ENCODE measurements around the gene CDKN1A.

DNA sequence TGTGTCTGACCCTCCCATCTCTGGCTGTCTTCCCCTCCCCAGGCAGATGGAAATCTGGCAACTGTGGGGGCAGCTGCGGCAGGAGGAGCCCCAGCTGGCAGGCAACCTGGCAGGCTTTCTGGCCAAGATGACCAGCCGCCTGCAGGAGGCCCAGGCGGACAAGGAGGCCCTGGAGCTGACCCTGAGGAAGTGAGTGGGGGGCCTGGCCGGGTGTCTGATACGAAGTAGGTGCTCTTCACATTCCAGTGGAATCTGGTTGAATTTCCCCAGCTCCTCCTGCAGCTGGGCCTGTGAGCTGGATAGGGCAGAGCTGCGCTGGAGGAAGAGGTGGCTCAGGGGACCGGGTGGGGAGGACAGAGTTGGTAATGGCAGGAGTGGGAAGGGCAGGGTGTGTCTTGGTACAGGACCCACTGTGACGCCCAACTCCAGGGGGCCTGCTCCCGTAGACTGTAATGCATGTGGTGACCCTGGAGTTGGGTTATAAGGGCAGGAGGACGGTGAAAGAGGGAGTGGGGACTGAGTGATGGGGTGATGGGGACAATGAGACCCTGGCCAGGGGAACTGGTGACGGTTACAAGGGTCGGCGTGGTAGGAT, 38.8 kb downstream of the CDKN1A start:
- TF ChIP-seq, protein P1, sequence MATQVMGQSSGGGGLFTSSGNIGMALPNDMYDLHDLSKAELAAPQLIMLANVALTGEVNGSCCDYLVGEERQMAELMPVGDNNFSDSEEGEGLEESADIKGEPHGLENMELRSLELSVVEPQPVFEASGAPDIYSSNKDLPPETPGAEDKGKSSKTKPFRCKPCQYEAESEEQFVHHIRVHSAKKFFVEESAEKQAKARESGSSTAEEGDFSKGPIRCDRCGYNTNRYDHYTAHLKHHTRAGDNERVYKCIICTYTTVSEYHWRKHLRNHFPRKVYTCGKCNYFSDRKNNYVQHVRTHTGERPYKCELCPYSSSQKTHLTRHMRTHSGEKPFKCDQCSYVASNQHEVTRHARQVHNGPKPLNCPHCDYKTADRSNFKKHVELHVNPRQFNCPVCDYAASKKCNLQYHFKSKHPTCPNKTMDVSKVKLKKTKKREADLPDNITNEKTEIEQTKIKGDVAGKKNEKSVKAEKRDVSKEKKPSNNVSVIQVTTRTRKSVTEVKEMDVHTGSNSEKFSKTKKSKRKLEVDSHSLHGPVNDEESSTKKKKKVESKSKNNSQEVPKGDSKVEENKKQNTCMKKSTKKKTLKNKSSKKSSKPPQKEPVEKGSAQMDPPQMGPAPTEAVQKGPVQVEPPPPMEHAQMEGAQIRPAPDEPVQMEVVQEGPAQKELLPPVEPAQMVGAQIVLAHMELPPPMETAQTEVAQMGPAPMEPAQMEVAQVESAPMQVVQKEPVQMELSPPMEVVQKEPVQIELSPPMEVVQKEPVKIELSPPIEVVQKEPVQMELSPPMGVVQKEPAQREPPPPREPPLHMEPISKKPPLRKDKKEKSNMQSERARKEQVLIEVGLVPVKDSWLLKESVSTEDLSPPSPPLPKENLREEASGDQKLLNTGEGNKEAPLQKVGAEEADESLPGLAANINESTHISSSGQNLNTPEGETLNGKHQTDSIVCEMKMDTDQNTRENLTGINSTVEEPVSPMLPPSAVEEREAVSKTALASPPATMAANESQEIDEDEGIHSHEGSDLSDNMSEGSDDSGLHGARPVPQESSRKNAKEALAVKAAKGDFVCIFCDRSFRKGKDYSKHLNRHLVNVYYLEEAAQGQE (IDR thresholded peaks at IDR 0.05; ENCODE audit: borderline replicate concordance) = no peak
- no peak for TF ChIP-seq POLR2AphosphoS5 (IDR thresholded peaks at IDR 0.05)
- TF ChIP-seq, protein P2, sequence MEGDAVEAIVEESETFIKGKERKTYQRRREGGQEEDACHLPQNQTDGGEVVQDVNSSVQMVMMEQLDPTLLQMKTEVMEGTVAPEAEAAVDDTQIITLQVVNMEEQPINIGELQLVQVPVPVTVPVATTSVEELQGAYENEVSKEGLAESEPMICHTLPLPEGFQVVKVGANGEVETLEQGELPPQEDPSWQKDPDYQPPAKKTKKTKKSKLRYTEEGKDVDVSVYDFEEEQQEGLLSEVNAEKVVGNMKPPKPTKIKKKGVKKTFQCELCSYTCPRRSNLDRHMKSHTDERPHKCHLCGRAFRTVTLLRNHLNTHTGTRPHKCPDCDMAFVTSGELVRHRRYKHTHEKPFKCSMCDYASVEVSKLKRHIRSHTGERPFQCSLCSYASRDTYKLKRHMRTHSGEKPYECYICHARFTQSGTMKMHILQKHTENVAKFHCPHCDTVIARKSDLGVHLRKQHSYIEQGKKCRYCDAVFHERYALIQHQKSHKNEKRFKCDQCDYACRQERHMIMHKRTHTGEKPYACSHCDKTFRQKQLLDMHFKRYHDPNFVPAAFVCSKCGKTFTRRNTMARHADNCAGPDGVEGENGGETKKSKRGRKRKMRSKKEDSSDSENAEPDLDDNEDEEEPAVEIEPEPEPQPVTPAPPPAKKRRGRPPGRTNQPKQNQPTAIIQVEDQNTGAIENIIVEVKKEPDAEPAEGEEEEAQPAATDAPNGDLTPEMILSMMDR (IDR thresholded peaks at IDR 0.05; ENCODE audit: poor library complexity, severe bottlenecking) = no peak

All from neural cell (in vitro differentiated cells).